DOHH2 (cell line): ENCODE results near the gene ADAMTS16.

ENCODE experiments used
- H3F3A ChIP-seq: fragments of 200-600 bp; sonication (generic), shearing (Covaris generic); 2 replicates; pipeline ENCODE4 v1.6.0; 2016; ENCODE audit warnings: antibody characterized with exemption, mild to moderate bottlenecking; ENCODE audit not compliant: control insufficient read depth, insufficient read depth
- H3K27ac ChIP-seq: fragments of 200-600 bp; sonication (generic); 2 replicates; pipeline ENCODE4 v1.5.1; 2014; ENCODE audit warnings: low read depth, mild to moderate bottlenecking, low read length, moderate library complexity
- H3K27me3 ChIP-seq: fragments of 200-600 bp; sonication (generic); 2 replicates; pipeline ENCODE4 v1.6.1; 2014; ENCODE audit warnings: mild to moderate bottlenecking, low read length, mixed read lengths; ENCODE audit not compliant: control insufficient read depth
- H3K36me3 ChIP-seq: fragments of 200-600 bp; sonication (generic); 2 replicates; pipeline ENCODE4 v1.6.1; 2014; ENCODE audit warnings: mild to moderate bottlenecking, low read length, moderate library complexity, mixed read lengths; ENCODE audit not compliant: control insufficient read depth
- H3K4me1 ChIP-seq: fragments of 200-600 bp; sonication (generic); 2 replicates; pipeline ENCODE4 v1.6.1; 2014; ENCODE audit warnings: mild to moderate bottlenecking, low read length, mixed read lengths; ENCODE audit not compliant: control insufficient read depth
- H3K4me2 ChIP-seq: fragments of 200-600 bp; sonication (generic); 2 replicates; pipeline ENCODE4 v1.6.0; 2014; ENCODE audit warnings: mild to moderate bottlenecking, low read length, moderate library complexity
- H3K4me3 ChIP-seq: fragments of 200-600 bp; sonication (generic); 2 replicates; pipeline ENCODE4 v1.5.1; 2014; ENCODE audit warnings: mild to moderate bottlenecking, low read length, mixed read lengths
- H3K79me2 ChIP-seq: fragments of 200-600 bp; sonication (generic); 2 replicates; pipeline ENCODE4 v1.6.1; 2014; ENCODE audit warnings: mild to moderate bottlenecking, low read length, mixed read lengths; ENCODE audit not compliant: control insufficient read depth
- H3K9me2 ChIP-seq: fragments of 200-600 bp; sonication (generic); replicated peaks from 2 replicates; pipeline ENCODE4 v1.6.1; 2014; ENCODE audit warnings: mild to moderate bottlenecking, low read length, mixed read lengths; ENCODE audit not compliant: control insufficient read depth
- H3K9me3 ChIP-seq: fragments of 200-600 bp; sonication (generic); 2 replicates; pipeline ENCODE4 v1.6.1; 2014; ENCODE audit warnings: antibody characterized with exemption, low read length, mixed read lengths; ENCODE audit not compliant: control insufficient read depth, insufficient read depth
- H4K20me1 ChIP-seq: fragments of 200-600 bp; sonication (generic); 2 replicates; pipeline ENCODE4 v1.6.0; 2014; ENCODE audit warnings: low read depth, mild to moderate bottlenecking, antibody characterized with exemption, low read length, moderate library complexity; ENCODE audit not compliant: control insufficient read depth, insufficient read depth
- EZH2phosphoT487 ChIP-seq: fragments of 200-600 bp; sonication (generic); IDR thresholded peaks from 2 replicates; pipeline ENCODE4 v1.6.1; 2017; ENCODE audit warnings: borderline replicate concordance, mild to moderate bottlenecking, antibody characterized with exemption, low read length, moderate library complexity, mixed read lengths
- TF ChIP-seq, protein P1 (sequence below): fragments of 200-600 bp; sonication (generic); IDR thresholded peaks from one replicate; pipeline ENCODE4 v1.5.1; 2014; ENCODE audit warnings: antibody characterized with exemption, mild to moderate bottlenecking, low read depth, low read length; ENCODE audit not compliant: poor library complexity, severe bottlenecking

The ADAMTS16 gene

DNA sequence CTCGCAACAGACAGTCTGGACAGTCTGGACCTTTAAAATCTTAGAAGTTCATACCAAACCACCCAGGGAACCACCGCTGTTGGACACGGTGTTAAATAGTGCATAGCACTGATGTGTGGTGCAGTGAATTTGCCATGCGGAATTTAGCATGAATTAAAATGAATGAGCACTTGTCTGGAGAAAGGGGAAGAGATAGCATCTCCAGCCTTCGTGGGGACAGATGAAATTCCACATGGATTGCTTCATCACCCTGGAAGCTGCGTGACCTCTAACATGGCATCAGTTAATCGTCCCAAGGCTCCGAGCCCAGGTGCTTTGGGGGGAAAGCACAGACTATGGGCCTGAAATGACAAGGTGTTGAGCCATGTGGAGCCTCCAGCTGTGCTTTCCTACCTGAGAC lies 91.4 kb downstream of the ADAMTS16 start:
- Histone ChIP-seq H3K4me1 (no peaks in the 10 kb centered on the region), H3K9me3 (no peaks in the 10 kb centered on the region; the same call in 1 of the 2 replicates), H3K36me3 (no peaks in the 10 kb centered on the region), H3K79me2 (no peaks in the 10 kb centered on the region), H3K27ac (no peak overlapping the region), H4K20me1 (no peaks in the 10 kb centered on the region), H3K9me2 (no peaks in the 10 kb centered on the region), H3K4me3 (no peak overlapping the region), H3K27me3 (no peaks in the 10 kb centered on the region), H3K4me2 (no peak overlapping the region), H3F3A (no peaks in the 10 kb centered on the region)
- no peak for TF ChIP-seq EZH2phosphoT487
- TF ChIP-seq, protein P1, sequence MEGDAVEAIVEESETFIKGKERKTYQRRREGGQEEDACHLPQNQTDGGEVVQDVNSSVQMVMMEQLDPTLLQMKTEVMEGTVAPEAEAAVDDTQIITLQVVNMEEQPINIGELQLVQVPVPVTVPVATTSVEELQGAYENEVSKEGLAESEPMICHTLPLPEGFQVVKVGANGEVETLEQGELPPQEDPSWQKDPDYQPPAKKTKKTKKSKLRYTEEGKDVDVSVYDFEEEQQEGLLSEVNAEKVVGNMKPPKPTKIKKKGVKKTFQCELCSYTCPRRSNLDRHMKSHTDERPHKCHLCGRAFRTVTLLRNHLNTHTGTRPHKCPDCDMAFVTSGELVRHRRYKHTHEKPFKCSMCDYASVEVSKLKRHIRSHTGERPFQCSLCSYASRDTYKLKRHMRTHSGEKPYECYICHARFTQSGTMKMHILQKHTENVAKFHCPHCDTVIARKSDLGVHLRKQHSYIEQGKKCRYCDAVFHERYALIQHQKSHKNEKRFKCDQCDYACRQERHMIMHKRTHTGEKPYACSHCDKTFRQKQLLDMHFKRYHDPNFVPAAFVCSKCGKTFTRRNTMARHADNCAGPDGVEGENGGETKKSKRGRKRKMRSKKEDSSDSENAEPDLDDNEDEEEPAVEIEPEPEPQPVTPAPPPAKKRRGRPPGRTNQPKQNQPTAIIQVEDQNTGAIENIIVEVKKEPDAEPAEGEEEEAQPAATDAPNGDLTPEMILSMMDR = no peak

DNA sequence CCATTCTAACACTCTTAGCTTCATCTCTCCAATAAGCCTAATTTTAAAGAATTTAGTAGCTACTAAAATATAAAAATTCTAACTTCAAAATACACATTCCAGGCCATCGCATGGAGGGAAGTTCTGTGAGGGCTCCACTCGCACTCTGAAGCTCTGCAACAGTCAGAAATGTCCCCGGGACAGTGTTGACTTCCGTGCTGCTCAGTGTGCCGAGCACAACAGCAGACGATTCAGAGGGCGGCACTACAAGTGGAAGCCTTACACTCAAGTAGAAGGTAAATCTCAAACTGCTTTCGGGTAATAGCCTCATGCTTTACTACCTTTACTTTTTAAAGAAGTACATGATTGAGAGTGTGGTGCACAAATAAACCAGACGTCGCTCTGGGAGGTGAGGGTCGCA lies 94.8 kb downstream of the ADAMTS16 start:
- no peak for TF ChIP-seq EZH2phosphoT487
- TF ChIP-seq, protein P1 = no peak
- H3K4me2 ChIP-seq = no peak overlapping the region
- no peak overlapping the region for H3K27ac ChIP-seq
- H3K4me3 ChIP-seq = no peak overlapping the region
- no peaks in the 10 kb centered on the region for H3F3A ChIP-seq
- no peaks in the 10 kb centered on the region for H4K20me1 ChIP-seq
- no peaks in the 10 kb centered on the region for H3K4me1 ChIP-seq
- H3K79me2 ChIP-seq = no peaks in the 10 kb centered on the region
- H3K9me2 ChIP-seq = no peaks in the 10 kb centered on the region
- H3K9me3 ChIP-seq = no peaks in the 10 kb centered on the region; the same call in 1 of the 2 replicates
- no peaks in the 10 kb centered on the region for H3K27me3 ChIP-seq
- no peaks in the 10 kb centered on the region for H3K36me3 ChIP-seq

DNA sequence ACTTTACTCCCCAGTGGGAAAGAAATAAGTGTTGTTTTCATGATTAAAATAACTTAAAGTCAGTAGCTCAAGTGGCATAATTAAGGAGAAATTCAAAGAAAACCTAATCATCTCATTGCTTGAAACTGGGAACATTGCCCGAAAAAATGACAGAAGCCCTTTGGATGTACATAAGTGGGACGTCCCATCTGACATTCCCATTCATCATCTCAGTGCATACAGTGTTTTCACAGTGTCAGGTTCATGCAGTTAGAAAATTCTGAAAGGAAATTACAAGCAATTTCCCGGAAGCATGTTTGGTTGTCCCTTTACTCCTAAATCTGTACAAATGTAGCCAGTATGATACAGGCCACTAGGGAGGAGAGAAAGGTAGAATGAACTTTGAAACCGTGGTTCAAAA lies 95.6 kb downstream of the ADAMTS16 start:
- Histone ChIP-seq H3K27ac (no peak overlapping the region), H3K4me3 (no peak overlapping the region), H3F3A (no peaks in the 10 kb centered on the region), H3K27me3 (no peaks in the 10 kb centered on the region), H3K9me2 (no peaks in the 10 kb centered on the region), H3K79me2 (no peaks in the 10 kb centered on the region), H3K36me3 (no peaks in the 10 kb centered on the region), H3K4me1 (no peaks in the 10 kb centered on the region), H3K9me3 (no peaks in the 10 kb centered on the region; the same call in 1 of the 2 replicates), H3K4me2 (no peak overlapping the region), H4K20me1 (no peaks in the 10 kb centered on the region)
- no peak for TF ChIP-seq EZH2phosphoT487
- TF ChIP-seq, protein P1 = no peak
